Measurements from ENCODE around the gene ADORA2B.
"Not testable (repeated sequence)": the region's sequence is repeated elsewhere in the genome, so short reads cannot be mapped to it uniquely, and the experiment has no call there.

Gene ADORA2B

GRCh38 chr17:15926039-15926740, 18.7 kb upstream of the ADORA2B start:
- no peak for DNase-seq

- DNase-seq = no peak
Measured at GRCh38 chr17:15928286-15928785, 16.6 kb upstream of the ADORA2B start.

GRCh38 chr17:15929941-15930340, 15.0 kb upstream of the ADORA2B start:
- DNase-seq = no peak

GRCh38 chr17:15930426-15930825, 14.5 kb upstream of the ADORA2B start:
- DNase-seq = no peak

- no peak for DNase-seq
Measured at GRCh38 chr17:15931394-15931793, 13.5 kb upstream of the ADORA2B start.

GRCh38 chr17:15934866-15935265, 10.1 kb upstream of the ADORA2B start:
- DNase-seq = no peak

- DNase-seq = no peak
Measured at GRCh38 chr17:15935891-15936290, 9.0 kb upstream of the ADORA2B start.

- not testable (repeated sequence) for DNase-seq
Measured at GRCh38 chr17:15936481-15936880, 8.4 kb upstream of the ADORA2B start.

- DNase-seq = no peak
Measured at GRCh38 chr17:15941781-15942180, 3.1 kb upstream of the ADORA2B start.

GRCh38 chr17:15942207-15942833, 2.6 kb upstream of the ADORA2B start:
- DNase-seq = no peak

GRCh38 chr17:15943971-15944758, 765 bp upstream of the ADORA2B start:
- no peak for DNase-seq

GRCh38 chr17:15945527-15946191, 729 bp downstream of the ADORA2B start:
- no peak for DNase-seq

GRCh38 chr17:15946611-15947120, 1.7 kb downstream of the ADORA2B start:
- no peak for DNase-seq

GRCh38 chr17:15947271-15947670, 2.3 kb downstream of the ADORA2B start:
- no peak for DNase-seq

- DNase-seq = no peak
Measured at GRCh38 chr17:15947976-15948752, 3.2 kb downstream of the ADORA2B start.

GRCh38 chr17:15951368-15952047, 6.6 kb downstream of the ADORA2B start:
- DNase-seq = no peak

- no peak for DNase-seq
Measured at GRCh38 chr17:15952048-15952532, 7.2 kb downstream of the ADORA2B start.

- no peak for DNase-seq
Measured at GRCh38 chr17:15952916-15953790, 8.2 kb downstream of the ADORA2B start.

- DNase-seq = no peak
Measured at GRCh38 chr17:15954222-15954621, 9.3 kb downstream of the ADORA2B start.
